Erythroblast (primary cell): ENCODE data around the gene HAGH.

Source experiments
- GATA1 ChIP-seq: IDR thresholded peaks from 2 replicates; pipeline ENCODE4 v1.6.1; 2011; ENCODE audit warnings: low read depth, mild to moderate bottlenecking, control low read depth, low read length, moderate library complexity
- POLR2A ChIP-seq: IDR thresholded peaks from 2 replicates; pipeline ENCODE4 v1.6.1; 2011; ENCODE audit warnings: mild to moderate bottlenecking, low read length

DNA sequence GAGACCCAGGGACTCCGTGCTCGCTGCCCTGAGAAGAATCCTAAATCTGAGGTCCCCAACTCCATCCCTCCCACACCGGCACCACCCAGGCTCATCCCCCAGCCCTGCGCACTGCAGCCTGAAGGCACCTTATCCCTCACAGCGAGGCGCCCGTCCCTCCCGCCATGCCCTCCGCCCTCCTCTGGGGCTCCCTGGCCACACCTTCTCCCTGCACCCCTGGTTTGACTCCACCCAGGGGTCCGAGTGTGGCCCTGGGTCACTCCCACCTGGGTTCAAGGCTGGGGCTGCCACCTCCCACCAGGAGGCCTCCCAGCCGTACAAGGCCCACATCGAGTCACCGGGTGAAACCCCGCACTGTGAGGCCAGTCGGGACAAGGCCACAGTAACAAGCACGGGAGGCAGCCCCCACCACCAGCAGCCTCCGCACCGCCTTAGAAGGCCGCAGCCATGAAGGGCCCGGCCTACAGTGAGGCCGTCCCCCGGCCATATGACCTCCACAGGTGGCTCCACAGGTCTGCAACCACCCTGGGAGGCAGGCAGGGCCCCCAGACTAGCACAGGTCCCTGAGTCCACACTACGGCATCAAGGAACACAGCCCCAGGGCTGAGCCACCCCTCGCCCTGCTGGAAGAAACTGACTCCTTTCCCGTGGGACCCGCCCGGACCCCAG lies 8.3 kb downstream of the HAGH start:
- no peak for TF ChIP-seq POLR2A
- TF ChIP-seq GATA1, result no peak
